ENCODE data around the gene MED31.
"Not testable (repeated sequence)": the region's sequence is repeated elsewhere in the genome, so short reads cannot be mapped to it uniquely, and the experiment has no call there.

Gene MED31

GRCh38 chr17:6651354-6651918 lies at the start of gene MED31, which contains the start of gene C17orf100:
TSS of gene MED31 (minus strand) at chr17:6651605. CDS start at chr17:6651528, 77 bp downstream.
TSS of gene C17orf100 (plus strand) at chr17:6651762. CDS start at chr17:6651914, 152 bp downstream.
- peak; percentile 75 to 91 for DNase-seq

GRCh38 chr17:6700948-6701307 lies 49.5 kb upstream of the MED31 start:
- no peak for DNase-seq

GRCh38 chr17:6699997-6700947 lies 48.9 kb upstream of the MED31 start:
- no peak for DNase-seq

- no peak for DNase-seq
These were observed 46.6 kb upstream of the MED31 start for GRCh38 chr17:6698004-6698403.

GRCh38 chr17:6696906-6697305 lies 45.5 kb upstream of the MED31 start:
- no peak for DNase-seq

- no peak for DNase-seq
These were observed 44.2 kb upstream of the MED31 start for GRCh38 chr17:6695565-6695964.

- no peak for DNase-seq
These were observed 43.6 kb upstream of the MED31 start for GRCh38 chr17:6695051-6695450.

GRCh38 chr17:6691958-6692357 lies 40.6 kb upstream of the MED31 start:
- not testable (repeated sequence) for DNase-seq

GRCh38 chr17:6691546-6691945 lies 40.1 kb upstream of the MED31 start:
- no peak for DNase-seq

- no peak for DNase-seq
These were observed 39.2 kb upstream of the MED31 start for GRCh38 chr17:6690641-6691040.

GRCh38 chr17:6688944-6689343 lies 37.5 kb upstream of the MED31 start:
- DNase-seq, result no peak

GRCh38 chr17:6686026-6686425 lies 34.6 kb upstream of the MED31 start:
- DNase-seq, result no peak

GRCh38 chr17:6684881-6685767 lies 33.7 kb upstream of the MED31 start:
- no peak for DNase-seq

- no peak for DNase-seq
These were observed 33.0 kb upstream of the MED31 start for GRCh38 chr17:6684460-6684783.

GRCh38 chr17:6683730-6684459 lies 32.5 kb upstream of the MED31 start:
- DNase-seq, result no peak

- DNase-seq, result no peak
These were observed 31.8 kb upstream of the MED31 start for GRCh38 chr17:6683081-6683684.

GRCh38 chr17:6682339-6682738 lies 30.9 kb upstream of the MED31 start:
- no peak for DNase-seq

- DNase-seq, result no peak
These were observed 30.3 kb upstream of the MED31 start for GRCh38 chr17:6681671-6682070.

GRCh38 chr17:6681176-6681575 lies 29.8 kb upstream of the MED31 start:
- DNase-seq, result no peak

GRCh38 chr17:6679241-6679640 lies 27.8 kb upstream of the MED31 start:
- no peak for DNase-seq

GRCh38 chr17:6677946-6678345 lies 26.5 kb upstream of the MED31 start:
- DNase-seq, result no peak

- DNase-seq, result no peak
These were observed 25.9 kb upstream of the MED31 start for GRCh38 chr17:6677158-6677831.
